Measurements from ENCODE around the gene ITGA1.

DNA sequence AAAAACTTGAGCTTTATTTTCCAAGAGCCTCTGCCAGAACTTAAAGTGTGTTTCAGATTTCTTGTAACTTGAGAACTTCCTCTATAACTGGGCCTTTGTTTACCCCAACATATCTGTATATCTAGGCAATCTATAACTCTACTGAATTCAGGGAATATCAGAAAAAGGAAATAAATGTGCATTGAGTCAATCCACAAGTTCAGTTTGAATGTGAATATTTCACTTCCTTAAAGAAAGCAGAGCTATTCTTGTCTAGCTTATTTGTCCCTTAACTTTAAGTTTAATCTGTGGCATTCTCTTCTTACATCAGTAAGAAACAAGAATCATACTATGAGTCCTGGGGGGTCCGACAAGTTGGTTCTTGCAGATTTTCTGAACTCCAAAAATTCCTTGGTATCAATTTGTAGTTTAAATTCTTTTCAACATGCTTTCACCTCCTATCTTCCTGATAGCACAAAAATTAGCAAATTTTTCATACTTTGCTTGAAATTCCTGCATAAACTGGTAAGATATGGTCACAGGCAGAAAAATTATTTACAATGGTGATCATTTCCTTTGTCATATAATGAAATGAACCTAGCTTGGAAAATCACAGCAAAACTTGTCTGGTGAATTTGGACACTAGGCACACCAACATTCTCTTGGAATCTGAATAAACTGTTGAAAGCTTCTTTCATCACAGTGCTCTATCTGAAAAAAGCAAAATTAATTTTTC lies 19.8 kb upstream of the ITGA1 start:
- TF ChIP-seq CTCF (conservative IDR thresholded peaks at IDR 0.05; ENCODE audit: low read length) (no peak), EZH2phosphoT487 (IDR thresholded peaks at IDR 0.05; ENCODE audit: borderline replicate concordance, low read depth, low read length) (no peak)

All from OCI-LY7 (cell line).